GM21423 (cell line): ENCODE data around the gene PARP15.
"Not testable (repeated sequence)": the region's sequence is repeated elsewhere in the genome, so short reads cannot be mapped to it uniquely, and the experiment has no call there.

Source experiments
- ATAC-seq: cut with Tn5 transposase; IDR thresholded peaks from one replicate; pipeline ENCODE4 v1.9.1; 2021; ENCODE audit warnings: mild to moderate bottlenecking, moderate library complexity; ENCODE audit not compliant: unreplicated experiment

Gene PARP15

DNA sequence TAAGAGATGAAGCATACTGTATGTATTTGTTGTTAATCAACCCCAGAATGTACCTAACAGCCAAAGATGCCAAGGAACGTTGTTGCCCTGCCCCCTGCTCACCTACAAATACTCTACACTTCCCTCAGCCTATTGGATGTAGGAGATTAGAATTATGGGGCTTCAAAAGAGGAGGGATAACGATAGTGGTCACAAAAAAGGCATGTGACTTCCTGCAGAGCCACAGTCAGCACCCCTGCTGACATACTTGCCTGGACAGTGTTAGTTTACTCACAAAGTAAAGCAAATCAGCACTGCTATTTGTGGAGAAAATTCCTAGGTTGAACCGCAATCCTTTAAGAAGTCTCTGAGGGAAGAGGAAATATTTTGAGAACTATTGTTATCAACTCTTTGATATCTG lies 37.9 kb downstream of the PARP15 start:
- no peak for ATAC-seq

DNA sequence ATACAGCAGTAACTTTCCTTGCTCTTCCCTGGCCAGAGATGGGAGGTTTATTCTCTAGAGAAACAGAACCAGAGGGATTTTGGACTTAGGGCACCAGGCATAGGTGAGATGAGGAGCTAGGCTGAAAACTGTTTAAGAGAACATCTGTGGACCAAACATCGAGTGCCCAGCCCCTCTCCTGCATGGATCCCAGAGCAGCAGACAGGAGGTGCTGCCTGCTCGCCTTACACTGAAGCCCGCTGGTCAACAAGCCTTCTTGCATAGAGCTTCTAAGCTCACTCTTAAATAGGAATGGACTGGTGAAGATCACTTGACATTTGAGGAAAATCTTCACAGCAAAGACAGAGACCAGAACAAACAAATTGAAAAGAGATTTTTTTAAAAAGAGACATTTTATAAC lies 41.2 kb downstream of the PARP15 start:
- no peak for ATAC-seq

DNA sequence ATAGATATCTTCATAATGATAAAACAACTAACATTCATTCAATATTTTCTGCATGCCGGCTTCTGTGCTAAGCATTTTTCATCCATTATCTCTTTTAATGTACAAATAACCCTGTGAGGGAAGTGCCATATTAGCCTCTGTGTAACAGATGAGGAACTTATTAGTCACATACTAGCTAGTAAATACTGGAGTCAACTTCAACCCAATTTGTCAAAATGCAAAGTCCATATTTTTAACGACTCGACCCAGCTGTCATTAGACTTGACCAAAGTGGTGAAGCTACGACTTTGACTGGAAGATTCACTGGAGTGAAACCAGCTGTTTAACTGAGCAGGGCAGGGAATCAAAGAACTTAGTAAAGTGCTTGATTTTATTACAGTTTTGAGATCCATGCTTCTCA lies 41.6 kb downstream of the PARP15 start:
- ATAC-seq: no peak

DNA sequence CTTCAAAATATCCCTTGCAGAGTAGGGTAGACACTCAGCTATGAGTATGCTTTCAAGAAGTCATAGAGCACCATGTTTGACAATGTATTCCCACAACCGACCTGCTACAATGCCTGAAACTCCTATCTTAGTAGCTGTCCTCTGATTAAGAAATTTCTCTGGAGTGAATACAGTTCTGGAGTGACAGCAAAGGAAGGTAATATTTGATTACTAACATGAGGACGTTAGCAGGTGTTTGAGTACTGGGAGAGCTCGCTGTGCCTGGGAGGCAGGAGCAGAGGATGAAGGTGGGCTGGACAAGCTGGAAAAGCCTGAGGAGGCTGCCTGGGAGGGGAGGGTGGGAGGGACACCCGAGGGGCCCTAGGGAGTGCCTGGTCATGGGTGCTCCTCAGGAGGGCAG lies 42.9 kb downstream of the PARP15 start:
- ATAC-seq: no peak

DNA sequence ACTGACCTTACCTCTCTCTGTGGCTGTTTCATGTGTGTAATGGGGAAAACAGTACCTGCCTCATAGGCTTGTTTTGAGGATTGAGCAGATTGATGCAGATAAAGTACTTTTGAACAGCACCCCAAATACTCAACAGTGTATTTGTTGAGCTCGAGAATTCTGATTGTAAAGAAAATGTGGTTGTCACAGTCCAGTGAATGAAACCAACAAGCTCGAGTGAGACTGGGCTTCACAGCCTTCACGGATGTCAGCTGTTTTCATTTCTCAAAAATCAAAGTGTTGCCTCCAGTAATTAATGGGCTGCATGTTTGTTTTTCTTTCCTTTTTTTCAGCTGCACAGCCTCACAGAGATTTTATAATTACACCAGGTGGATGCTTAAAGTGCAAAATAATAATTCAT lies 43.7 kb downstream of the PARP15 start:
- ATAC-seq: no peak

DNA sequence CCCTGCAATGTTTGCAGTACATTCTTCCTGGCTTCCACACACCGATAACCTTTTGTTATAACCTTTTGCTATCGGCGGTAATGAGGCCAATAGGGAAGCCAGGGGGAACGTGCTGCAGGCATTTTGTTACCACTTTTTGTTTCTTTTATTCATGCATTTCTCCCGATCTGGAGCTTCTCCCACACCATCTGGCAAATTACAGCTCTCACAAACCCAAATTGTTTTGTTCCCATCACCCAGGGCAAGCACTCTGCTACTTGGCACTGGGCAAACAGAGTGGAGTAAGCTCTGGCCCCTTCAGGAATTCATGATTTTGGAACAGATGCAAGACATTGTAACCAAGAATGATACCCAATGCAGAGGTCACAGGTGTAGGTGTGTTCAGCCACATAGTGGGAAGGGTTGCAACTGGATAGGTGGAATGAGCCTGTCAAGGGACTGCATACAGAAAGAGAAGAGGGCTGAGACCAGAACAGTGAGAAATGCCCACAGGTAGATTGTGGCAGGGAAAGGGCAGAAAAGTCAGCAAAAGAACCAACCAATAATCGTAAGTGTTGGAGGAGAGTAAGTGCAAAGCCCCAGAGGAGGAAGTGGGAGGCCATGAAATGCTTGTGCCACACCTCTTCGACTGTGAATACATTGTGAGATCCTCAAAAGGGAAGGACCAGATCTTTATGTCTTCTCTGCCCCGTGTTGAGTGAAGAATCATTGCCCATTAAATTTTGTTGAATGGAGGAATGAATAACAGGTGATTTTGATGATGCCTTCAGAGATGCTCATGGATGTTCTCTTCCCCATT lies 45.8 kb downstream of the PARP15 start:
- ATAC-seq: no peak

DNA sequence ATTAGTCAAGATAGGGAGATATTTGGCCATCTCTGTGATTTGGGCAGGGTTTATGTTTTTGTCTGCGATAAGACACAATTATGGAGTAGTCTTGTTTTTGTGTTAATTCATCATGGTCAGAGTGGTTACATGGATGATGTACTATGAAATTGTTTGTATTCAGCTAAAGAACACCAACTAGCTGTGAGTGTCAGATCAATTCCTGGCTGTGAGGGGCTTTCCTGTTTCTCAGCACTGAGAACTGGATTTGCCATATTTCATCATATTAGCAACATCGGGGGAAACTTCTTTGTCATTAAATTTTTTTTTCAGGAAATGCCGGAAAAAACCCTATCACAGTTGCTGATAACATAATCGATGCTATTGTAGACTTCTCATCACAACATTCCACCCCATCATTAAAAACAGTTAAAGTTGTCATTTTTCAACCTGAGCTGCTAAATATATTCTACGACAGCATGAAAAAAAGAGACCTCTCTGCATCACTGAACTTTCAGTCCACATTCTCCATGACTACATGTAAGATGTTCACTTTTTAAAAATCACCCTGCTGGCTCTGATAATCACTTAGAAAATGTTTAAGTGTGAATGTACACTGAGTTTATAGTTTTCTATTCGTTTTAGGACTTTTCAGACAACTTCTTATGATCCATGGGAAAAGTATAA lies 49.2 kb downstream of the PARP15 start:
- no peak for ATAC-seq

DNA sequence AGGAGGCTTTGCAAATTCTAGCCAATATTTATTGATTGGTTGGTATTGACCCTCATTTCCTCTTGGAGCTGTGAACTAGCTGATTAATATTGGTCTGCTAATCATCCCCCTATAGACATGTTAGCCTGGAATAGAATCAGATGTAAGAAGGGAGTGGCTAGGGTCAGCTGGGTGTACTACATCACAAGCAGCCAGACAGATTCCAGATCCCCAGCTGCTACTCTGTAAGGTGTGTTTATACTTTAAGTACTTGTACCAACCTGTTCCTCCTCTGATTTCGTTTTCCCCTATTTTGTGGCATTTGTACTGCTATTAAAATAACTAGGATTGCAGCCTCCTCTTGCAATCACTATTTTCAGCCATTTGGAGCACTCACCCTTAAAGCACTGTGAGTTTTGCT lies 49.9 kb downstream of the PARP15 start:
- ATAC-seq: no peak

DNA sequence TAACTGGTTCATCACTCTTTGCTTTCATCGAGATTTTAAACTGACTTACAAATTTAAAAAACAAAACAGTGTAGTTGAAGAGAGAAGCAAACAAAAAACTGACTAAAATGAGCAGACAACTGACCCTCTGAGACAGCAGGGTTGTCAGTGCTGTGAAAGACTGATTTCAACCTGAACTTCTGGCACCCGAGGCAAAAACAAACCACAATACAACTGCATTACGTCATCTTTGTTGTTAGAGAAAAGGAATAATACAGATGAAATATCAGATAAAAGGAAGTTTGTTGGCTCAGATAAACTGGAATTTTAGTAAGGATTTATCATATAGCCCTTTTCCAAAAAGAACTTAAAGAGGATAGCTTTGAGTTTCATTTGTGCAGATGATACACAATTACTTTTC lies 51.1 kb downstream of the PARP15 start:
- no peak for ATAC-seq

DNA sequence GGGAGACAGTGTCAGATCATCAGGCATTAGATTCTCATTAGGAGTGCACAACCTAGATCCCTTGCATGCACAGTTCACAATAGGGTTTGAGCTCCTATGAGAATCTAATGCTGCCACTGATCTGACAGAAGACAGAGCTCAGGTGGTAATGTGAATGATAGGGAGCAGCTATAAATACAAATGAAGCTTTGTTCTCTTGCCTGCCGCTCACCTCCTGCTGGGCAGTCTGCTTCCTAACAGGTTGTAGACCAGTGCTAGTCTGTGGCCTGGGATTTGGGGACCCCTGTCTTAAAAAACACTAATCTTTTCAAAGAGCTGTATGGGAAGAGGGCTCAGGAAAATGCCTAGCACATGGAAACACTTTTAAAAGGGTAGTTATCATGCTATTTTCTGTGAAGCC lies 52.3 kb downstream of the PARP15 start:
- no peak for ATAC-seq

DNA sequence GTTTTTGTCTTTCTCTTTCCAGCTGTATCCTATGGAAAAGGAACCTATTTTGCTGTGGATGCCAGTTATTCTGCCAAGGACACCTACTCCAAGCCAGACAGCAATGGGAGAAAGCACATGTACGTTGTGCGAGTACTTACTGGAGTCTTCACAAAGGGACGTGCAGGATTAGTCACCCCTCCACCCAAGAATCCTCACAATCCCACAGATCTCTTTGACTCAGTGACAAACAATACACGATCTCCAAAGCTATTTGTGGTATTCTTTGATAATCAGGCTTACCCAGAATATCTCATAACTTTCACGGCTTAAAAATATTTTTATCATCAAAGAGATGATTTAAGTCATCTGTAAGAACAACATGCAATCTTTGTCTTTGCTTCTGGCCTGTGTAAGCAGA lies 58.3 kb downstream of the PARP15 start:
- no peak for ATAC-seq

DNA sequence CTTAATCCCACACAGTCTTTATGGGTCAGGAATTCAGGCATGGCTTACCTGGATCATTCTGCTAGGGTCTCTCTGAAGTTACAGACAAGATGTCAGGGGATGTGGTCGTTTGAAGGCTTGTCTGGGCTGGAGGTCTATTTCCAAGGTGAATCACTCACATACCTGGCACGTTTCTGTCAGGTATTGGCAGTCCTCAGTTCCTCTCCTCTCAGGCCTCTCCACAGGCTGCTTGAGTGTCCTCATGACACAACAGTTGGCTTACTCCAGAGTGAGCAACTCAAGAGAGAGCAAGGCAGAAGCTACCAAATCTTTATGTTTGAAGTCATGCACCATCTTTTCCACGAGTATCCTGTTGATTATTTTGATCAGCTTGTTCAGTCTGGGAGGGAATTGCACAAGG lies 59.2 kb downstream of the PARP15 start:
- no peak for ATAC-seq

DNA sequence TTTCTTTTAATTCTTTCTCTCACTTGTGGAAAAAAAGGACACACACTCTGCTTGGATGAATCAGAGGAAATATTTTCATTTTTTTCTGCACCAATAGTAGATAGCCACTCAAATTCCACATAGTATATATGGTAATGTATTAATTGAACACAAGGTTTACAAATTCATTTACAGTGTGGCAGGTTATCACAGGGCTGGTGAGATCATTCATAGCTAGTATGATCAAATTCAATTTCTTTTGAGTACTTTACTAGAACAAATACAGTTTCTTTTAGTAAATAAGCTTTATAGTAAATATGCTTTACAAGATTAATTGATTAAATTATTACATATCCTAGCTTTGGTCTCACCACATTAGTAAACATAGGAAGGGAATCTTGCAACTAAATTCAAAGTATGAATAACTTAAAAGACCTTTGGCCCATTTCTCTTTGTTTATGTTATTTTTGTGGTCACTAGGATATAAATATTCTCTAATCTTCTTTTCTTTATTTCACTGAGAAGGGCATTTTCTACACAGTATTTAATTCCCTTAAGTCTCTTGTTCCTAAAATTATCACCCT lies 63.1 kb downstream of the PARP15 start:
- ATAC-seq: no peak

DNA sequence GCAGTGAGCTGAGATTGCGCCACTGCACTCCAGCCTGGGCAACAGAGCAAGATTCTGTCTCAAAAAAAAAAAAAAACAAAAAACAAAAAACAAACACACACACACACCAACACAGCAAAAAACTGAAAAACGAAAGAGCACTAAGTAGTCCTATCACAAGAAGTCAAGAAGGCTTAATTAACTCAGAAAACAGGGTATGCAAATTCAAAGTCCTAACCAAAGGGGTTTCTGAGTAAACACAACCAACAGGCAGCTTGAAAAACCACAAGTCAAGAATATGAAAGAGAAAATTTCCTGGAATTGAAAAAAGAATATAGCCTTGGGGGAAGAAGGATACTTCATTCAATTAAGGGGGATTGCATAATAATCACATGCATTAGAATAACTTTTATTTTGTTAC lies 65.5 kb downstream of the PARP15 start:
- ATAC-seq: peak; percentile 60

DNA sequence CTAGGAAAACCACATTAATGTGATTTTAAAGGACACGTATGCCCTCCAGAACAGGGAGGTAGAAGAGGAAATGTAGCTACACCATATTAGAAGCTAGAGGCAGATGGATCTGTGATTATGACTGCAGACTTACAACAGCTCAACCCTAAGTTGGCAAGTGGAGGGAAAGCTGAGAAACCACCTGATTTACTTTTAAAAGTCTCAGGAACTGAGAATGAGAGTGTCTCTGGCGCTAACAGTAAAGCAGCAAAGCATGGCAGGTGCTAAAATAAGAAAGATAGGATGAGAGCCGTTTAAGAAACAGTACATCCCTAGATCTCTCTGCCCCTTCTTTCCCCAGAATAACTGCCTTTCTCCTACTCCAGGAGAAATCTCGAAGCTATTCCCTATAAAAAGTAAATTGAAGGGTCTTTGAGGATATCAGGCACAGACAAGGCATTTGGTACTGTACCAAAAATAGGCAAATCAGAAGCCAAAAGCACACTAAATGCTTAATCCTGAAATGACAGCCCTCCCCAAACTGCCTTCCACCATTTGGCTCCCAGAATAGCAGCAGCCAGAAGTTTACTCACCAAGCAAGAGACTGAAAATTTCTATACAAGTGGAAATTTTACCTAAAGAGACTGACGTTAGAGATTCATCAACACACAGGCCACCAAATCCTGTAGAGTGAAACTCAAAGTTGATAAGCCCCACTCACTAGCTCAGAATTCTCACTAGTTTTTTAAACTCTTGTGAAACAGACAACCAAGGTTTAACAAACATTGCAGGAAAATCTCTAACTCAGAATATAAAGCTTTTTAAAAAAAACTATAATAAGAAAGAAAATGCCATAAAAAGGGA lies 68.9 kb downstream of the PARP15 start:
- peak; percentile 64 for ATAC-seq

DNA sequence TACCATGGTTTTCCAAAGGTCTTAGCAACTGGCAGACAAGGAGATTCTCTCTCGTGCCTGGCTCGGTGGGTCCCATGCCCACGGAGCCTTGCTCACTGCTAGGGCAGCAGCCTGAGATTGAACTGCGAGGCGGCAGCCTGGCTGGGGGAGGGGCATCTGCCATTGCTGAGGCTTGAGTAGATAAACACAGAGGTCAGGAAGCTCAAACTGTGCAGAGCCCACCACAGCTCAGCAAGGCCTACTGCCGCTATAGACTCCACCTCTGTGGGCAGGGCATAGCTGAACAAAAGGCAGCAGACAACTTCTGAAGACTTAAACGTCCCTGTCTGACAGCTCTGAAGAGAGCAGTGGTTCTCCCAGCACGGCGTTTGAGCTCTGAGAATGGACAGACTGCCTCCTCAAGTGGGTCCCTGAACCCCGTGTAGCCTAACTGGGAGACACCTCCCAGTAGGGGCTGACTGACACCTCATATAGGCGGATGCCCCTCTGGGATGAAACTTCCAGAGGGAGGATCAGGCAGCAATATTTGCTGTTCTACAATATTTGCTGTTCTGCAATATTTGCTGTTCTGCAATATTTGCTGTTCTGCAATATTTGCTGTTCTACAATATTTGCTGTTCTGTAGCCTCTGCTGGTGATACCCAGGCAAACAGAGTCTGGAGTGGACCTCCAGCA lies 73.9 kb downstream of the PARP15 start:
- ATAC-seq: not testable (repeated sequence)

DNA sequence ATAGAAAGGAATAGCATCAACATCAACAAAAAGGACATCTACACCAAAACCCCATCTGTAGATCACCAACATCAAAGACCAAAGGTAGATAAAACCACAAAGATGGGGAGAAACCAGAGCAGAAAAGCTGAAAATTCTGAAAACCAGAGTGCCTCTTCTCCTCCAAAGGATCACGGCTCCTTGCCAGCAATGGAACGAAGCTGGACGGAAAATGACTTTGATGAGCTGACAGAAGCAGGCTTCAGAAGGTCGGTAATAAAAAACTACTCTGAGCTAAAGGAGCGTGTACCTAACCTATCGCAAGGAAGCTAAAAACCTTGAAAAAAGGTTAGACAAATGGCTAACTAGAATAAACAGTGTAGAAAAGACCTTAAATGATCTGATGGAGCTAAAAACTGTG lies 74.5 kb downstream of the PARP15 start:
- ATAC-seq: not testable (repeated sequence)

DNA sequence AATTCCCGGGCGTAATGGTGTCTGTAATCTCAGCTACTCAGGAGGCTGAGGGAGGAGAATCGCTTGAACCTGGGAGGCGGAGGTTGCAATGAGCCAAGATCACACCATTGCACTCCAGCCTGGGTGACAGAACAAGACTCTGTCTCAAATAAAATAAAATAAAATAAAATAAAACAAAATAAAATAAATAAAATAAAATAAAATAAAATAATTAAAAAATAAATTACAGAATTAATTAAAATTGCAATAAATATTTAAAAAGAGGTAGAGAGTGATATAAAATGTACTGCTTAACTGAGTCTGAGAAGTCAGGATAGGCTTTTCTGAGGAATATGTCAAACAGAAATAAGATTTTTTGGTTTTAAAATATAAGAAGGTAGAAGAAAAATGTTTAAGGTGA lies 80.9 kb downstream of the PARP15 start:
- ATAC-seq: not testable (repeated sequence)

DNA sequence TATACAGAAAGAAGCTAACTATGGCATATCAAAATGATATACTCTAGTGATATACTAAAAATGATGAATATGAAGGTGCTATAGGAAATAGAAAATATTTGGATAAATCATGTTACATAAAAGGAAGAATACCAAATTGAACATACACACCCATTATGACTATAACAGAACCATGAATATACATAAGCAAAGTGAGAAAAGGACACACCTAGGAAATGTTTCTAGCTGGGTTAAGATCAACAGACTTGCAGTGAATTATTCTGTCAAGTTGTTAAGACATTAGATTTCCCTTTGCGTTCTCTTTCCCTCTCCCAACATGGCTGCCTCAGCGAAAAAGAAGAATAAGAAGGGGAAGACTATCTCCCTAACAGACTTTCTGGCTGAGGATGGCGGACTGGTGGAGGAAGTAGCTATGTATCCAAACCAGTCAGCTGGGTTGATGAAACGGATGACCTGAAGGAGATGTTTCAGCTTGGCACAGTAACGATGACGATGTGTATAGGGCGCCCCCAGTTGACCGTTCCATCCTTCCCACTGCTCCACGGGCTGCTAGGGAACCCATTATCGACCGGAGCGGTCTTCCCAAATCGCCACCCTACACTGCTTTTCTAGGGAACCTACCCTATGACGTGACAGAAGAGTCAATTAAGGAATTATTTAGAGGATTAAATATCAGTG lies 83.0 kb downstream of the PARP15 start:
- ATAC-seq: no peak

DNA sequence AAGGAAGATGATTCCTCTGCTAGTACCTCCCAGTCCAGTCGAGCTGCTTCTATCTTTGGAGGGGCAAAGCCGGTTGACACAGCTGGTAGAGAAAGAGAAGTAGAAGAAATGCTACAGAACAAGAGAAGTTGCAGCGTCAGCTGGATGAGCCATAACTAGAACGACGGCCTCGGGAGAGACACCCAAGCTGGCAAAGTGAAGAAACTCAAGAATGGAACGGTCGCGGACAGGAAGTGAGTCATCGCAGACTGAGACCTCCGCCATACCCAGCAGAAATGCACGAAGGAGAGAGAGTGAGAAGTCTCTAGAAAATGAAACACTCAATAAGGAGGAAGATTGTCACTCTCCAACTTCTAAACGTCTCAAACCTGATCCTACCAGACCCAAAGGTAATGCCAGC lies 84.2 kb downstream of the PARP15 start:
- no peak for ATAC-seq
